SW480 (cell line): Measurements from ENCODE around the gene DES.
A peak's percentile ranks its signal among the peaks of the same experiment; 100 is the strongest.

Experiments
- DNase-seq: peaks from one replicate; pipeline ENCODE4 v3.0.0-alpha.2; 2016; ENCODE audit warnings: low spot score

Gene DES

GRCh38 chr2:219438453-219438852 is 20.3 kb downstream of the DES start:
- DNase-seq = no peak

DNA sequence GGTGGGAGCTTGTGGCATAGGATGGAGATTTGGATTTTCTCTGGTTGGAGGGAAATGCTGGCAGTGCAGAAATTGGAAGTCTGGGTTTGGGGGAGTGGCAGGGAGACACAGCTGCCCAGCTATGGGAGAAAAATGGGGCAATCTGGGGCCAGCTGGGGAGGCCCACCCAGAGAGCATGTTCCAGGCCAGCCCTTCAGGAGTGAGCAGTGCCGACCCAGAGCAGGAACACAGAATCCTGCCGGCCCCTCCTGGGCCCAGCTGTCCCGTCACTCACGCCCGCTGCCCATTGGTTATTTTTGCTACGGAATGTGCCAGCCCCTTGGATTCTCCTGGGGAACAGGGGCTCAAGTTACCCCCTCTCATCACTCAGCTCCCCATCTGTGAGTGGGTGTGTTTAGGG is 21.3 kb downstream of the DES start:
- no peak for DNase-seq

DNA sequence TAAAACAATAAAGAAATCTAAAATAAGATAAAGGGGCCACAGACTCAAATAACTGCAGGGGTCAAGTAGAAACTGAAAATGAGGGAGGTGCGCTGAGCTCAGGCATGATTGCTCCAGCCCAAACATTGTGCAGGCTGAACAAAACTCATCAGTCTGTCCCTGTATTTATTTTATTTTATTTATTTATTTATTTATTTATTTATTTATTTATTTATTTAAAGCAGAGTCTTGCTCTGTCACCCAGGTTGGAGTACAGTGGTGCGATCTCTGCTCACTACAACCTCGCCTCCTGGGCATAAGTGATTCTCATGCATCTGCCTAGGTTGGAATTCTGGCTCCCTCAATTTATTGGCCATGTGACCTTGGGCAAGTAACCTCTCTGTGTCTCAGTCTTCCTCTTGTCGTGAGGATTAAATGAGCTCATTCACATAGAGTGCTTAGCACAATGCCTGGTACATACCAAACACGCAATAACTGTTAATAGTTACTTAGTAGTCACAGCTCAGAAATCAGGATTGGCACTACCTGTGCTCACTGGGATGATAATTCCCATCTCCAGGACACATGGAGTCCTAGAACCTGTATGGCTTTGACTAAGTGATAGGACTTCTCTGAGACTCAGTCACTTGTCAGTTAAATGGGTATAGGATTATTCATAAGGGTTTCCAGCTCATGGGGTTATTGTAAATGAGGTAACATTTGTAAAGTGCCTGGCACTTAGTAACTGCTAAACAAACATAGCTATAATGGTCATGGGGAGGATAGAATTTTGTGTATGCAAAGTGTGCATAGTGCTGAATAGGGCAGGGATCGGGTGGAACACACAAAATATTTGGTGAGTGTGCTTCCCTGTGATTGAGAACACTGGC is 22.4 kb downstream of the DES start:
- no peak for DNase-seq

DNA sequence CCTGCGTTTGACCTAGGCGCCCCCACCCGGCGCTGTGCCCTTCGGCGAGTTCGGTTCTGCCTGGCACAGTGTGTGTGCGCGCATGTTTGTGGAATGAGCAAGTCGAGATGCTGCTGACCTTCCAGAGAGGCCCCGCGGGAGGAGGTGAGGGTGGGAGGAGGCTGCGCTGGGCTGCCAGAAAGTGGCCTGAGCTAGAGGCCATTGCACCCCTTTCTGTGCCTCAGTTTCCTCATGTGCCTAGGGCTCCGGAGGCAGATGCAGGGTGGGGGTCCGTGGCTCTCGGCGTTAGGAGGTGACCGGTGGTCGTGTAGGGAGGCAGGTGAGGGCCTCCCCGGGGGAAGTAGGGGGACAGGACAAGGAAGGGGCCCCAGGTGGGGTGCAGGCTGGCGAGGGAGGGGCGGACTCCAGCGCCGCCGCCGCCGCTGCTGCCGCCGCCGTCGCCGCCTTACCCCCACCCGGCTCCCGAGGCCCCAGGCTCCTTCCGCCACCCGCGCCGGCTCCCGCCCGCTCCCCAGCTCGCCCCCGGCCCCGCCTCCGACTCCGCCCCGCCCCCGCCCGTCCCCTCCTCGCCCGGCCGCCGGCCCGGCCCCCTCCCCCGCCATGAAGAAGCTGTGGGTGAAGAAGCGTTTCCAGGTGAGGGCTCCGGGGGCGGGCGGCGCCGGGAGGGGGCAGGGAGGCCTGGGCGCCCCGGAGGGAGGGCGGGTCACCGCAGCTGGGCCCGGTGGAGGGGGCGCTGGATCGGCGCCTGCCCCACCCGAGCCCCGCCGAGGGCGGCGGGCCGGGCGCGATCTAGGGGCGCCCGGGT is 23.5 kb downstream of the DES start:
- no peak for DNase-seq

DNA sequence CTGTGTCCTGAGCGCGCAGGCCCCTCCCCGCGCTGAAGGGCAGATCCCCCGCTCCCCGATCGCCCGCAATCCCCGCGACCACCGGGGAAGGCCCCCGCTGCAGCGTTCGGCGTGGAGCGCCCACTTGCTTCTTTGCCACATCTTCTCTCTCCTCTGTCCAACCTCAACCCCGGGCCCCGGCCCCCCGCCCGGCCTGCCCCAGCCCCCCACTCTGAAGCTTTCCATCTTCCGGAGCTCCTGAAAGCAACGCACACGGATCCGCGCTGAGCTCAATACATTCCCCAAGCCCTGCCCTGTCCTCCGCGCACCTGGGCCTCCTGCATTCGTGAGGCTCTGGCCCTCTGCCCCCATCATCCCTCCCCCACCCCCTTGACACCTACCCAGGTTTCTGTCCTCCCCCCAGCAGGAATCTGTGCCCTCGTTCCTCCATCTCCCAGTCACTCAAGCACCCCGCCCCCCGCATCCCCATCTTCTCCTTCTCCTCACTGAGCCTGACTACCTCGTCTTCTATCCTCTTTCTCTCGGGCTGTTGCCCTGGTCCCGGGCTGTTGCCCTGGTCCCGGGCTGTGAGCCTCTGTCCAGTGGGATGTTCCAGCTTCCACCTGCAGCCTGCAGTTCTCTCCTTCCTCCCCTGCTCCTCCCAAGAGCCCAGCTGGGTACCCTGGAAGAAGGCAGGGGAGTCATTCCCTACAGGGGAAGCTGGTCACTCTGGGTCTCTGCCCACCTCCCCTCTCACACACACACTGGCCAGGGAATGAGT is 24.3 kb downstream of the DES start:
- DNase-seq = no peak

GRCh38 chr2:219443016-219443696 is 25.0 kb downstream of the DES start:
- no peak for DNase-seq

DNA sequence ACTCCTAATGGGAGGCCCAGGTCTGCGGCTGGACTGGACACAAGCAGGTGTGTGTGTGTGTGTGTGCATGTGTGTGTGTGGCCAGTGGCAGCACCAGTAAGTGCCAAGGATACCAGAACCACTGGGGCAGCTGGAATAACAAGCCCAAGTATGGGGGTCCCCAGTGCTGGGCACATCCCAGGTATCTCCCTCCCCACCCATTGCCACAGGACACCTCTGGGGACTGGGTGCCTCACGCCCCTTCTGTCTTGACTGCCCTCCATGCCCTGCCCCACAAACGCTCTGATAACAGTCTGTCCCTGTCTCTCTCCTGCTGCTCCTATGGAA is 25.5 kb downstream of the DES start:
- DNase-seq = no peak

- no peak for DNase-seq
These were observed 26.5 kb downstream of the DES start for GRCh38 chr2:219444566-219445091.

DNA sequence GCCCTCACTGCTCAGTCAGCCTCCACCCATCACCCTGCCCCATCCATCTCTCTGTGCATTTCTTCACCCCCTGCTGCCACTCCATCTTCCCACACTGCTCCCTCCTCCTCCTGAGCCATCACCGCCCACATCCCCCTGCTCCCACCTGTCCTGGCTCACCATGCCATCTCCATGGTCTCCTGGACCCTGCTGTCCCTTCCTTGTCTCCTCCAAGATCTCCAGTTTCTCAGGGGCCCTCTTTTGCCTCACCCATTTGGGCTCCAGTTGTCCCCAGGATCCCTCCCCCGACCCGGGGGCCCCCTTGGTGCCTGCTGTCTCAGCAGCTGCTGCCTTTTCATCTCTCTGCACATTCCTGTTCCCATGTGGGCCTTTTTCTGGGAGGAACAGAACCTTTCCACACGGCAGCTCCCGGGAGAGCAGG is 27.1 kb downstream of the DES start:
- DNase-seq = no peak

DNA sequence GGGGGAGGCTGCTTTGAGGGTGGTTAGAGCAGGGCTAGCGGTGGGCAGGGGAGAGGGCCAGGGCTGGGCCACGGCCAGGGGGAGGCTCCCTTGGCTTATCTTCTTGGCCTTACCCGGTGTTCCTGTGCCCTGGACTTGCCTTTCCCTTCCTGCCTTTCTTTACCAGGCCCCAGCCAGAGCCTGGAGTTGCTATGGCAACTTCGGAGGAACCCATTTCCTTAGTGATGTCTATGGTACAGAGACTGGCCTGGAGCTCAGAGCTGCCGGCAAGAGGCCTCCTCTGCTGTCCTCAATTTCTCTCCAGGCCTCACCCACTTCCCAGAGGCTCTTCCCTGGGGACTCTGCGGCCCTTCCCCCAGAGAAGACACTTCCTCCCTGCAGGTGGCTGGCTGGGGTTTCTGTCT is 27.9 kb downstream of the DES start:
- DNase-seq = peak; percentile 43

DNA sequence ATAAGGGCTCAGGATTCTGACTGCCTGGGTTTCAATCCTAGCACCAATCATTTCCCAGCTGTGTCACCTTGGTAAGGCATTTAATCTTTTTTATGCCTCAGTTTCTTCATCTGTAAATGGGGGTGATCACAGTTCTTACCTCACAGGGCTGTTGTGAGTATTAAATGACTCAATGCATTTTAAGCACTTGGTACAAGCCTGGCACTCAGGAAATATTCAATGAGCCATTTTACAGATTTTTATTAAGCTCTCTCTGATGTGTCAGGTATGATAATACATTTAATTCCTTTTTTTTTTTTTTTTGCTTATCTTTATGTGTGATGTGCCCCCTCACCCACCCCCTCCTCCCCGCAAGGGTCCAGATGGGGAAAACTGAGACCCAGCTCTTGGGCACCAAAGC is 28.5 kb downstream of the DES start:
- DNase-seq = no peak

DNA sequence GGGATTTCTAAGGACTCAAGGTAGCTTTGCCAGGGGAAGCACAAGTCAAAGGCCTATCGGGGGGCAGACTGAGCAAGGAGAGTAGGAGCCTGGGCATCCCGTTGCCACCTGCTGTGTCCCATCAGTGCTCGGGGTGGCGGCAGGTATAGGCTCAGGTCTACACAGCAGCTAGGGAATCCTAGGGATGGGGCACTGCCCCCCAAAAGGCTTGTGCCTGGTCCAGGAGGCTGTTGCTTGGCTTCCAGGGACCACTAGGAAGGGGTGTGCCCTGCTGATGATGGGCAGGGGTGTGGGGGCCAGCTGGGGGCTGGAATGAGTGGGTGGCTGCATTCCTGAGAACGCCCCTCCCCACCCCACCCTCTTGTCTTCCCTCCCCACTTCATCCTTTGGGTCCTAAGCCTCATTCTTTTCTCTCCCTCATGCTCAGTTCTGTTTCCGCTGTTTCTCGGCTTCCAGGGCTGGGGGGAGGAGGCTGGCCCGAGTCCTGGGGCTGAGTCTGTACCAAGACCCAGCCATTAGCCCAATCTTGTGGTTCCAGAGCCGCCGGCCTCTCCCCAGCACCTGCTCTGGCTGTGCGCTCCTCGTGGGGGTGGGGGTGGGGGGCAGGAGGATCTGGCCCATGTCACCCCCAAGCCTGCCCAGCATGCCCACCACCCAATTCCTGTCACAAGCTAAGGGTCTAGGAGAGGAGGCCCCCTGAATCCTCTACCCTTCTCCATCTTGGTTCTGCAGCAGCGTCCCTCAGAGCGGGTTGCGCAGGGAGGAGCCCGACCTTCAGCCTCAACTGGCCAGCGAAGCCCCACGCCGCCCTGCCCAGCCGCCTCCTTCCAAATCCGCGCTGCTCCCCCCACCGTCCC is 29.3 kb downstream of the DES start:
- DNase-seq = no peak

- no peak for DNase-seq
These were observed 30.1 kb downstream of the DES start for GRCh38 chr2:219448099-219448775.

DNA sequence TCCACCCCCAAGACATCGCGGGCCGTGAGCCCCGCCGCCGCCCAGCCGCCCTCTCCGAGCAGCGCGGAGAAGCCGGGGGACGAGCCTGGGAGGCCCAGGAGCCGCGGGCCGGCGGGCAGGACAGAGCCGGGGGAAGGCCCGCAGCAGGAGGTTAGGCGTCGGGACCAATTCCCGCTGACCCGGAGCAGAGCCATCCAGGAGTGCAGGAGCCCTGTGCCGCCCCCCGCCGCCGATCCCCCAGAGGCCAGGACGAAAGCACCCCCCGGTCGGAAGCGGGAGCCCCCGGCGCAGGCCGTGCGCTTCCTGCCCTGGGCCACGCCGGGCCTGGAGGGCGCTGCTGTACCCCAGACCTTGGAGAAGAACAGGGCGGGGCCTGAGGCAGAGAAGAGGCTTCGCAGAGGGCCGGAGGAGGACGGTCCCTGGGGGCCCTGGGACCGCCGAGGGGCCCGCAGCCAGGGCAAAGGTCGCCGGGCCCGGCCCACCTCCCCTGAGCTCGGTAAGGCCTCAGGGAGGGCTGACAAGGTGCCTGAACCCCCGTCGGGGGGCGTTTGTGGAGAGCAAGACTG is 30.7 kb downstream of the DES start:
- DNase-seq = no peak

- DNase-seq = no peak
These were observed 31.4 kb downstream of the DES start for GRCh38 chr2:219449609-219450008.

GRCh38 chr2:219451661-219452360 is 33.6 kb downstream of the DES start:
- DNase-seq = no peak

DNA sequence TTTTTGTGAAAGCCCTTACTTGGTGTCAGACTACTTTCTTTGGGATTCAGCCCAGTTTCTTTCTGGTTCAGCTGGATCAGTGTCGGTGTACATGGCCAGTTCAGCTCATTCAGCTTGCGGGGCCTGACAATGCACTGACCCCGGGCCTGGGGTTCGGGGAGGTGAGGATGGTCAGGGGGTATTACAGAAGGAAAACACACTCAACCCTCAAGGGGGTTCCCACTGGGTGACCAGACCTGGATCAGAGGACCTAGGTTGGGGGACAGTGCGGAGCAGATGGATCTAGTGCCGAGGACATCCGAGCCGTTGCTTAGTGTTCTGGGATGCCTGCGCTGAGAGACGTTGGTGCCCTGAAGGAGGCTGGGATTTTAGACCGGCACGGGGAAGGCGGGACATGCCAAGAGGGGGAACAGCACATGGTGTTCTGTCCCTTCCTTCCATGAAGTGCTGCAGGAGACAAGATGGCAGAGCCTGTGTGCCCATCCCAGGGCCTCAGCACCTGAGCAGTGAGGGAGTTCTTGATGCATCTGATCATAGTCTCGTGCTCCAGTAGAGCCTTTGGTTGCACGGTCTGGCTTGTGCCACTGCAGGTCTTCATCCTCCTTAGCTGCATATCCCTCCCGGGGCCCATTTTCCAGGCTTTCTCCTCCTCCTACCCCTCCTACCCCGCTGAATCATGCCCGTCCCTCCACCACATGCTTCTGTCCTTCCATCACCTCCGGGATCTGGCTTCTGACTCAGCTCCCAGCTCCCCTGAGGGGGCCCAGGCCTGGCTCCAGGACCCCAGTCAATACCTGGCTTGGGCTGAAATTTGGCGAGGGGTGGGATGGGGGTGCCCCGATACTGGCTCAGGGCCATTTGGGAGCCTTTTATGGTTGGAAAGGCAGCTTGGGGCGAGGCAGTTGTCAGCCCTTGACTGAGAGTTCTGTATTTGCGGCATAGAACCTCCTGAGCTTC is 34.5 kb downstream of the DES start:
- DNase-seq = peak; percentile 83
